Mesothelial cell of epicardium (in vitro differentiated cells): ENCODE measurements around the gene CD300E. TPM values are rescaled to one million over a fixed set of nuclear protein-coding genes. Genes with fewer than 3 reads are reported as not detected.

Source experiments
- DNase-seq, 2 experiments: peaks; one replicate each; pipeline ENCODE4 v3.0.0; 2021; ENCODE audit warnings: low spot score in 2 of 2; ENCODE audit not compliant: unreplicated experiment in 2 of 2
- H3K27ac Mint-ChIP-seq: 2 replicates; pipeline ENCODE4 v1.8.0; 2021; ENCODE audit warnings: mixed read lengths
- H3K27me3 Mint-ChIP-seq: 2 replicates; pipeline ENCODE4 v1.8.0; 2021; ENCODE audit warnings: low read depth, mixed read lengths
- H3K36me3 Mint-ChIP-seq: 2 replicates; pipeline ENCODE4 v1.8.0; 2021; ENCODE audit warnings: mixed read lengths
- H3K4me1 Mint-ChIP-seq: 2 replicates; pipeline ENCODE4 v1.8.0; 2021; ENCODE audit warnings: mixed read lengths
- H3K4me3 Mint-ChIP-seq: 2 replicates; pipeline ENCODE4 v1.8.0; 2021; ENCODE audit warnings: mild to moderate bottlenecking, moderate library complexity, mixed read lengths
- H3K9me3 Mint-ChIP-seq: 2 replicates; pipeline ENCODE4 v1.8.0; 2021; ENCODE audit warnings: mixed read lengths
- total RNA-seq: library from RNA; stranded (reverse); gene quantifications from 3 replicates; pipeline ENCODE4 v1.2.1, GENCODE V29; 2021
- TF ChIP-seq, protein P1 (sequence below): fragments of 200-600 bp; sonication (generic); IDR thresholded peaks from one replicate; pipeline ENCODE4 v1.5.0; 2021; ENCODE audit warnings: antibody characterized with exemption; ENCODE audit not compliant: unreplicated experiment

Gene CD300E
- total RNA-seq, 1 donor from 2014 or later, result not detected

DNA sequence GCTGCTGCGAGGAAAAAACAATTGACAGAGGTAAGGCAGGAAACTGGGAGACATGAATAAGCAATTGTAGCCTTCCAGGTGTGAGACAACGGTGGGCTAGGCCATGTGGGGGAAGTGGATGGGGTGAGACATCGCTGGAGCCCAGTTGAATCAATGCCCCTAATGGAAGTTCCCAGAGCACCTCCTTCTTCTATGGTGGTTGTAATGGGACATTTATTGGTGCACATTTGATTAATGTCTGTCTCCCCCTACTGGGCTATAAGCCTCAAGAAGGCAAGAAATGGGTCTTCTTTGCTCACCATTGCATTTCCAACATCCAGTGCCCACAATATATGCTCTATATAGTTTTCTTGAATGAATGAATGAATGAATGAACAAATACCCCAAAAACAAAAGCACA lies 22.7 kb upstream of the CD300E start:
- no peak for DNase-seq
- Mint-ChIP-seq H3K9me3 (peaks cover 14% of the 10 kb centered on the region), H3K27me3 (peaks cover 15% of the 10 kb centered on the region), H3K4me1 (peaks cover 22% of the 10 kb centered on the region), H3K36me3 (no peaks in the 10 kb centered on the region), H3K27ac (no peak overlapping the region), H3K4me3 (no peak overlapping the region)
- TF ChIP-seq, protein P1, sequence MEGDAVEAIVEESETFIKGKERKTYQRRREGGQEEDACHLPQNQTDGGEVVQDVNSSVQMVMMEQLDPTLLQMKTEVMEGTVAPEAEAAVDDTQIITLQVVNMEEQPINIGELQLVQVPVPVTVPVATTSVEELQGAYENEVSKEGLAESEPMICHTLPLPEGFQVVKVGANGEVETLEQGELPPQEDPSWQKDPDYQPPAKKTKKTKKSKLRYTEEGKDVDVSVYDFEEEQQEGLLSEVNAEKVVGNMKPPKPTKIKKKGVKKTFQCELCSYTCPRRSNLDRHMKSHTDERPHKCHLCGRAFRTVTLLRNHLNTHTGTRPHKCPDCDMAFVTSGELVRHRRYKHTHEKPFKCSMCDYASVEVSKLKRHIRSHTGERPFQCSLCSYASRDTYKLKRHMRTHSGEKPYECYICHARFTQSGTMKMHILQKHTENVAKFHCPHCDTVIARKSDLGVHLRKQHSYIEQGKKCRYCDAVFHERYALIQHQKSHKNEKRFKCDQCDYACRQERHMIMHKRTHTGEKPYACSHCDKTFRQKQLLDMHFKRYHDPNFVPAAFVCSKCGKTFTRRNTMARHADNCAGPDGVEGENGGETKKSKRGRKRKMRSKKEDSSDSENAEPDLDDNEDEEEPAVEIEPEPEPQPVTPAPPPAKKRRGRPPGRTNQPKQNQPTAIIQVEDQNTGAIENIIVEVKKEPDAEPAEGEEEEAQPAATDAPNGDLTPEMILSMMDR, result no peak

DNA sequence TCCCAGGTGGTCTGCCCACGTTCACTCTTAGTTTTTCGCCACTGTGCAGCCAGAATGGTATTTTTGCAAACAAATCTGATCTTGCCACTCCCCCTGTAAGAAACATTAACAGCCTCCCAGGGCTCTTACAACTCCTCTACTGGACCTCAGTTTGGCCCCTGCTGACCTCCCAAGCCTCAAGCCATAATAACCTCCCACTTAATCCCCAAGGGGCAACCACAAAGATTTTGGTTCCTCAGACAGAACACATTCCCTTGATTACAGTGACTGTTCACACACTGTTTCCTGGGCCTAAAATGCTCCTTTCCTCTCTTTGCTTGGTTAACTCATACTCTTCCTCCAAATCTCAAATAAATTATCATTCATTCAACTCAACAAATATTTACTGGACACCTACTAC lies 21.5 kb upstream of the CD300E start:
- H3K4me1 Mint-ChIP-seq, result peaks cover 16% of the 10 kb centered on the region
- no peak overlapping the region for H3K27ac Mint-ChIP-seq
- no peak for DNase-seq
- peaks cover 17% of the 10 kb centered on the region for H3K27me3 Mint-ChIP-seq
- H3K4me3 Mint-ChIP-seq, result no peak overlapping the region
- TF ChIP-seq, protein P1, result no peak
- H3K36me3 Mint-ChIP-seq, result no peaks in the 10 kb centered on the region
- H3K9me3 Mint-ChIP-seq, result peaks cover 14% of the 10 kb centered on the region

DNA sequence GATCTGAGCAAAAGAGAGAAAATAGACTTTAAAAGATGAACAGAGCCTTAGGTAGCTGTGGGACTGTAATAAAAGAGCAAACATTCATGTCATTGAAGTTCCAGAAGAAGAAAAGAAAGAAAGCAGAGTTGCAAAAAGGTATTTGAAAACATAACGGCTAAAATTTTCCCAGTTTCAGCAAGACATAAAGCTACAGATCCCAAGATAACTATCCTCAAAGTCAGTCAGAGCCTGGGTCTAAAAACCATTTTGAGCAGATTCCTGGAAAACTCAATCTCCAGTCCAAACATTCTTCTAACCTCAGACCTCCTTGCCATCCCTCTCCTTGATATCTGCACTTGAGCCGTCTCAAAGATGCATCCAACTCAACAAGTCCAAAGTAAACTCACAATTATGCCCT lies 20.9 kb upstream of the CD300E start:
- peaks cover 14% of the 10 kb centered on the region for H3K9me3 Mint-ChIP-seq
- H3K4me1 Mint-ChIP-seq, result peaks cover 11% of the 10 kb centered on the region
- no peak overlapping the region for H3K4me3 Mint-ChIP-seq
- no peak overlapping the region for H3K27ac Mint-ChIP-seq
- no peaks in the 10 kb centered on the region for H3K36me3 Mint-ChIP-seq
- H3K27me3 Mint-ChIP-seq, result peaks cover 18% of the 10 kb centered on the region
- DNase-seq, result no peak
- TF ChIP-seq, protein P1, result no peak

DNA sequence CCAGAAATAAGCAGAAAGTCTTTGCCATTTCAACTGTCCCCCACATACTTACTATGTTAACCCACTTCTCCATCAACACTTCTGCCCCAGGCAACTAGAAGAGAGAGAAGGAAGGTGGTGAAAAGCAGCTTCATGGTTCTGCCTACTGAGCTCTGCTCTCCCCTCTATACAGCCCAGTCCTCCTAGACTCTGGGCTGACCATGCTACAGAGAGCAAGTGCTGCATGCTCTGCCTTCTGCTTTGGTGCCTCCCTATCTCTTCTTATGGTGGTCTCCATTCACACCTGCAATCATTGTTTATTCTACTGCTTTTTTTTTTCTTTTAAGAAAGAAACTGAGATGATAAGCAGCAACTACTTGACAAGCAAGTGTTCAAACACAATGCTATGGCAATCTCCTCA lies 20.3 kb upstream of the CD300E start:
- peaks cover 18% of the 10 kb centered on the region for H3K27me3 Mint-ChIP-seq
- no peak for DNase-seq
- H3K9me3 Mint-ChIP-seq, result peaks cover 14% of the 10 kb centered on the region
- no peak overlapping the region for H3K4me3 Mint-ChIP-seq
- no peak overlapping the region for H3K27ac Mint-ChIP-seq
- no peaks in the 10 kb centered on the region for H3K36me3 Mint-ChIP-seq
- TF ChIP-seq, protein P1, result no peak
- H3K4me1 Mint-ChIP-seq, result peaks cover 8% of the 10 kb centered on the region

DNA sequence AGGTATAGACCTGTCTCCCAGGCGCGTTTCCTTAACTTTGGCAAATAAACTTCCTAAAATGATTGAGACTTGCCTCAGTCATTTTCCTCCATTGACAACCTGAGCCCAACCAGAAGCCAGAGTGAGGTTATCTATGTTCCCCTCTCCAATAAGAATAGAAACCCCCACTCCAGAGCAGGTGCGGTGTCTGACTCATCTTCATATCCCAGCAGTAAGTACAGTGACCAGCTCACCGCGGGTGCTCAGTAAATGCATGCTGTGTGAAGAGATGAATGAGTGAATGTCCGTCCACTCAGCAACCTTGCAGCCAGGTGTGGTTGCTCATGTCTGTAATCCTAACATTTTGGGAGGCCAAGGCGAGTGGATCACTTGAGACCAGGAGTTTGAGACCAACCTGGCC lies 19.5 kb upstream of the CD300E start:
- TF ChIP-seq, protein P1, result no peak
- Mint-ChIP-seq H3K4me1 (peaks cover 3% of the 10 kb centered on the region), H3K27ac (no peak overlapping the region), H3K4me3 (no peak overlapping the region), H3K36me3 (no peaks in the 10 kb centered on the region), H3K27me3 (peaks cover 16% of the 10 kb centered on the region), H3K9me3 (peaks cover 14% of the 10 kb centered on the region)
- DNase-seq, result no peak

DNA sequence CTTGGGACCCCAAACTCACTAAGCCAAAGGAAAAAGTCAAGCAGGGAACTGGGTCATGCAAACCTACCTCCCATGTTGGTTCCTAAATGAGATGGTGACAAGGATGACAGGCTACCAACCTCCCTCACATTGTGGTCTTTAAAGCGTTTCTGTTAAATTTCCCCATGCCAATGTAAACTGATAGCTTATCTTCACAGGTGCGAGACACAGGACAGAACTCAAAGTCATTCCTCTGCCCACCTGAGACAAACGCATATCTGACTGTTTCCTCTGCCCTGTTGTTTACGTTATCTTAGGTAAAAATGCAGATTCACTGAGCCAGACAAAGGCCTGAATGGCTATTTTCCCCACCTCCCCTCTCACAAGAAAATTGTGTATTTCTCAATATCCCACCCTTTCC lies 19.0 kb upstream of the CD300E start:
- H3K36me3 Mint-ChIP-seq, result no peaks in the 10 kb centered on the region
- H3K27ac Mint-ChIP-seq, result no peak overlapping the region
- peaks cover 15% of the 10 kb centered on the region for H3K27me3 Mint-ChIP-seq
- no peak for DNase-seq
- H3K9me3 Mint-ChIP-seq, result peaks cover 14% of the 10 kb centered on the region
- TF ChIP-seq, protein P1, result no peak
- no peaks in the 10 kb centered on the region for H3K4me1 Mint-ChIP-seq
- no peak overlapping the region for H3K4me3 Mint-ChIP-seq
